HEK293 (cell line): ENCODE data around the gene KANSL2.

Experiments used
- CTCF ChIP-seq: fragments of 450-650 bp; formaldehyde crosslinking; IDR thresholded peaks from 2 replicates; pipeline ENCODE4 v1.5.1; 2016; ENCODE audit warnings: missing biosample characterization, missing genetic modification characterization
- HOXC10 ChIP-seq: sonication (generic); formaldehyde crosslinking; IDR thresholded peaks from 2 replicates; pipeline ENCODE4 v1.8.1; 2023; ENCODE audit warnings: mild to moderate bottlenecking, missing genetic modification reagents
- KLF10 ChIP-seq: fragments of 450-650 bp; IDR thresholded peaks from 2 replicates; pipeline ENCODE4 v1.5.1; 2018; ENCODE audit warnings: missing biosample characterization, mild to moderate bottlenecking, missing genetic modification characterization
- ZBTB8A ChIP-seq: fragments of 450-650 bp; formaldehyde crosslinking; IDR thresholded peaks from 2 replicates; pipeline ENCODE4 v1.5.1; 2016; ENCODE audit warnings: missing biosample characterization, missing genetic modification characterization
- ZNF121 ChIP-seq: fragments of 450-650 bp; formaldehyde crosslinking; IDR thresholded peaks from 2 replicates; pipeline ENCODE4 v1.5.1; 2016; ENCODE audit warnings: missing biosample characterization, missing genetic modification characterization
- ZNF629 ChIP-seq: fragments of 450-650 bp; formaldehyde crosslinking; IDR thresholded peaks from 2 replicates; pipeline ENCODE4 v1.5.1; 2017; ENCODE audit warnings: missing biosample characterization, missing genetic modification characterization
- ZNF747 ChIP-seq: fragments of 450-650 bp; formaldehyde crosslinking; IDR thresholded peaks from 2 replicates; pipeline ENCODE4 v1.5.1; 2016; ENCODE audit warnings: missing biosample characterization, missing genetic modification characterization
- TF ChIP-seq, protein P1 (sequence below): fragments of 450-650 bp; formaldehyde crosslinking; IDR thresholded peaks from 2 replicates; pipeline ENCODE4 v1.5.1; 2016; ENCODE audit warnings: missing biosample characterization, missing genetic modification characterization
- TF ChIP-seq, protein P2 (sequence below): fragments of 450-650 bp; formaldehyde crosslinking; IDR thresholded peaks from 2 replicates; pipeline ENCODE4 v1.5.1; 2016; ENCODE audit warnings: missing biosample characterization, missing genetic modification characterization
- TF ChIP-seq, protein P3 (sequence below): fragments of 450-650 bp; formaldehyde crosslinking; IDR thresholded peaks from 2 replicates; pipeline ENCODE4 v1.5.1; 2016; ENCODE audit warnings: missing biosample characterization, missing genetic modification characterization
- TF ChIP-seq, protein P4 (sequence below): fragments of 450-650 bp; formaldehyde crosslinking; IDR thresholded peaks from 2 replicates; pipeline ENCODE4 v1.5.1; 2016; ENCODE audit warnings: missing biosample characterization, missing genetic modification characterization

GRCh38 chr12:48671231-48671856 is 10.7 kb downstream of the KANSL2 start:
- no peak for TF ChIP-seq KLF10
- no peak for TF ChIP-seq CTCF
- TF ChIP-seq, protein P1, sequence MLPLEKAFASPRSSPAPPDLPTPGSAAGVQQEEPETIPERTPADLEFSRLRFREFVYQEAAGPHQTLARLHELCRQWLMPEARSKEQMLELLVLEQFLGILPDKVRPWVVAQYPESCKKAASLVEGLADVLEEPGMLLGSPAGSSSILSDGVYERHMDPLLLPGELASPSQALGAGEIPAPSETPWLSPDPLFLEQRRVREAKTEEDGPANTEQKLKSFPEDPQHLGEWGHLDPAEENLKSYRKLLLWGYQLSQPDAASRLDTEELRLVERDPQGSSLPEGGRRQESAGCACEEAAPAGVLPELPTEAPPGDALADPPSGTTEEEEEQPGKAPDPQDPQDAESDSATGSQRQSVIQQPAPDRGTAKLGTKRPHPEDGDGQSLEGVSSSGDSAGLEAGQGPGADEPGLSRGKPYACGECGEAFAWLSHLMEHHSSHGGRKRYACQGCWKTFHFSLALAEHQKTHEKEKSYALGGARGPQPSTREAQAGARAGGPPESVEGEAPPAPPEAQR (tag by site-specific recombination), result no peak
- TF ChIP-seq HOXC10 (CRISPR knock-in tag), result no peak
- TF ChIP-seq, protein P2, sequence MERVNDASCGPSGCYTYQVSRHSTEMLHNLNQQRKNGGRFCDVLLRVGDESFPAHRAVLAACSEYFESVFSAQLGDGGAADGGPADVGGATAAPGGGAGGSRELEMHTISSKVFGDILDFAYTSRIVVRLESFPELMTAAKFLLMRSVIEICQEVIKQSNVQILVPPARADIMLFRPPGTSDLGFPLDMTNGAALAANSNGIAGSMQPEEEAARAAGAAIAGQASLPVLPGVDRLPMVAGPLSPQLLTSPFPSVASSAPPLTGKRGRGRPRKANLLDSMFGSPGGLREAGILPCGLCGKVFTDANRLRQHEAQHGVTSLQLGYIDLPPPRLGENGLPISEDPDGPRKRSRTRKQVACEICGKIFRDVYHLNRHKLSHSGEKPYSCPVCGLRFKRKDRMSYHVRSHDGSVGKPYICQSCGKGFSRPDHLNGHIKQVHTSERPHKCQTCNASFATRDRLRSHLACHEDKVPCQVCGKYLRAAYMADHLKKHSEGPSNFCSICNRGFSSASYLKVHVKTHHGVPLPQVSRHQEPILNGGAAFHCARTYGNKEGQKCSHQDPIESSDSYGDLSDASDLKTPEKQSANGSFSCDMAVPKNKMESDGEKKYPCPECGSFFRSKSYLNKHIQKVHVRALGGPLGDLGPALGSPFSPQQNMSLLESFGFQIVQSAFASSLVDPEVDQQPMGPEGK, result no peak
- TF ChIP-seq ZBTB8A, result no peak
- TF ChIP-seq ZNF747 (tag by site-specific recombination), result no peak
- TF ChIP-seq ZNF121 (tag by site-specific recombination), result no peak
- TF ChIP-seq, protein P3, sequence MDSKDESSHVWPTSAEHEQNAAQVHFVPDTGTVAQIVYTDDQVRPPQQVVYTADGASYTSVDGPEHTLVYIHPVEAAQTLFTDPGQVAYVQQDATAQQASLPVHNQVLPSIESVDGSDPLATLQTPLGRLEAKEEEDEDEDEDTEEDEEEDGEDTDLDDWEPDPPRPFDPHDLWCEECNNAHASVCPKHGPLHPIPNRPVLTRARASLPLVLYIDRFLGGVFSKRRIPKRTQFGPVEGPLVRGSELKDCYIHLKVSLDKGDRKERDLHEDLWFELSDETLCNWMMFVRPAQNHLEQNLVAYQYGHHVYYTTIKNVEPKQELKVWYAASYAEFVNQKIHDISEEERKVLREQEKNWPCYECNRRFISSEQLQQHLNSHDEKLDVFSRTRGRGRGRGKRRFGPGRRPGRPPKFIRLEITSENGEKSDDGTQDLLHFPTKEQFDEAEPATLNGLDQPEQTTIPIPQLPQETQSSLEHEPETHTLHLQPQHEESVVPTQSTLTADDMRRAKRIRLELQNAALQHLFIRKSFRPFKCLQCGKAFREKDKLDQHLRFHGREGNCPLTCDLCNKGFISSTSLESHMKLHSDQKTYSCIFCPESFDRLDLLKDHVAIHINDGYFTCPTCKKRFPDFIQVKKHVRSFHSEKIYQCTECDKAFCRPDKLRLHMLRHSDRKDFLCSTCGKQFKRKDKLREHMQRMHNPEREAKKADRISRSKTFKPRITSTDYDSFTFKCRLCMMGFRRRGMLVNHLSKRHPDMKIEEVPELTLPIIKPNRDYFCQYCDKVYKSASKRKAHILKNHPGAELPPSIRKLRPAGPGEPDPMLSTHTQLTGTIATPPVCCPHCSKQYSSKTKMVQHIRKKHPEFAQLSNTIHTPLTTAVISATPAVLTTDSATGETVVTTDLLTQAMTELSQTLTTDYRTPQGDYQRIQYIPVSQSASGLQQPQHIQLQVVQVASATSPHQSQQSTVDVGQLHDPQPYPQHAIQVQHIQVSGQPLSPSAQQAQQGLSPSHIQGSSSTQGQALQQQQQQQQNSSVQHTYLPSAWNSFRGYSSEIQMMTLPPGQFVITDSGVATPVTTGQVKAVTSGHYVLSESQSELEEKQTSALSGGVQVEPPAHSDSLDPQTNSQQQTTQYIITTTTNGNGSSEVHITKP, result no peak
- TF ChIP-seq, protein P4, sequence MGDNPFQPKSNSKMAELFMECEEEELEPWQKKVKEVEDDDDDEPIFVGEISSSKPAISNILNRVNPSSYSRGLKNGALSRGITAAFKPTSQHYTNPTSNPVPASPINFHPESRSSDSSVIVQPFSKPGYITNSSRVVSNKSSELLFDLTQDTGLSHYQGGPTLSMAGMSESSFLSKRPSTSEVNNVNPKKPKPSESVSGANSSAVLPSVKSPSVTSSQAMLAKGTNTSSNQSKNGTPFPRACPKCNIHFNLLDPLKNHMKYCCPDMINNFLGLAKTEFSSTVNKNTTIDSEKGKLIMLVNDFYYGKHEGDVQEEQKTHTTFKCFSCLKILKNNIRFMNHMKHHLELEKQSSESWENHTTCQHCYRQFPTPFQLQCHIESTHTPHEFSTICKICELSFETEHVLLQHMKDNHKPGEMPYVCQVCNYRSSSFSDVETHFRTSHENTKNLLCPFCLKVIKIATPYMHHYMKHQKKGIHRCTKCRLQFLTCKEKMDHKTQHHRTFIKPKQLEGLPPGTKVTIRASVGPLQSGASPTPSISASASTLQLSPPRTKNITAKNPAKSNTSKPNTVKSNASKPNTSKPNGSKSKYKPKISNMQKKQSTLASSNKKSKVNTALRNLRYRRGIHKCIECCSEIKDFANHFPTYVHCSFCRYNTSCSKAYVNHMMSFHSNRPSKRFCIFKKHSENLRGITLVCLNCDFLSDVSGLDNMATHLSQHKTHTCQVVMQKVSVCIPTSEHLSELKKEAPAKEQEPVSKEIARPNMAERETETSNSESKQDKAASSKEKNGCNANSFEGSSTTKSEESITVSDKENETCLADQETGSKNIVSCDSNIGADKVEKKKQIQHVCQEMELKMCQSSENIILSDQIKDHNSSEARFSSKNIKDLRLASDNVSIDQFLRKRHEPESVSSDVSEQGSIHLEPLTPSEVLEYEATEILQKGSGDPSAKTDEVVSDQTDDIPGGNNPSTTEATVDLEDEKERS (tag by site-specific recombination), result no peak
- TF ChIP-seq ZNF629 (tag by site-specific recombination), result no peak
